Uterus (tissue), 4 donors: ENCODE results near the gene SLC6A6. TPM values are rescaled to one million over a fixed set of nuclear protein-coding genes. Genes with fewer than 3 reads are reported as not detected.

Source experiments
- DNase-seq, 2 donors: peaks; one replicate each; pipeline ENCODE4 v3.0.0-alpha.2; 2019 to 2020
- H3K27ac ChIP-seq, 2 donors: fragments of 200-600 bp; sonication (generic); 1 replicate in 1 of 2; 2 replicates in 1 of 2; pipeline ENCODE4 v1.5.1; 2016 to 2018
- H3K27me3 ChIP-seq, 2 donors: fragments of 200-600 bp; sonication (generic); one replicate each; pipeline ENCODE4 v1.5.1; 2018 to 2019; ENCODE audit warnings: control low read depth in 1 of 2
- H3K36me3 ChIP-seq, 2 donors: fragments of 200-600 bp; sonication (generic); one replicate each; pipeline ENCODE4 v1.5.1; 2019; ENCODE audit warnings: control low read depth in 1 of 2
- H3K4me1 ChIP-seq, 2 donors: fragments of 200-600 bp; sonication (generic); one replicate each; pipeline ENCODE4 v1.5.1; 2018 to 2019; ENCODE audit warnings: control low read depth in 1 of 2
- H3K4me3 ChIP-seq, 2 donors: fragments of 200-600 bp; sonication (generic); 1 replicate in 1 of 2; 2 replicates in 1 of 2; pipeline ENCODE4 v1.5.1; 2018 to 2019; ENCODE audit warnings: mild to moderate bottlenecking in 1 of 2
- H3K9me3 ChIP-seq, 2 donors: fragments of 200-600 bp; sonication (generic); one replicate each; pipeline ENCODE4 v1.5.1; 2019; ENCODE audit warnings: control low read depth in 1 of 2
- CTCF ChIP-seq, 4 experiments: fragments of 200-600 bp in 2 of 4; fragments of 450-650 bp in 2 of 4; sonication (generic) in 2 of 4; IDR thresholded peaks; one replicate each; pipeline ENCODE4 v1.5.1; 2016 to 2019; ENCODE audit warnings: antibody characterized with exemption in 4 of 4, mild to moderate bottlenecking in 2 of 4, moderate library complexity in 1 of 4
- POLR2A ChIP-seq, 2 donors: fragments of 450-650 bp; IDR thresholded peaks; one replicate each; pipeline ENCODE4 v1.6.1; 2016; ENCODE audit warnings: antibody characterized with exemption in 2 of 2, mild to moderate bottlenecking in 1 of 2, moderate library complexity in 1 of 2
- intact Hi-C: fragments of 100-400 bp; cut with DNase I; formaldehyde crosslinking; loops from one replicate; pipeline ENCODE4 v1.15.1; 2023; ENCODE audit warnings: low total_unique reads
- total RNA-seq, 4 donors: library from RNA; depleted of rRNA in 3 of 4; stranded (reverse); fragments of >200 nt in 3 of 4; gene quantifications; one replicate each; pipeline versions ENCODE4 v1.1.0 to v1.2.4, GENCODE V29; 2014 to 2023
- donor health status: DM: yes; HTN: yes; CAD: no.

The SLC6A6 gene
- total RNA-seq, 4 donors from 2014 or later: 15.9 to 37.5 (median 18.0) TPM

- no peak overlapping the region for H3K4me3 ChIP-seq
- no peaks in the 10 kb centered on the region for H3K36me3 ChIP-seq
- intact Hi-C loops: no loop called here
- no peaks in the 10 kb centered on the region for H3K27me3 ChIP-seq
- TF ChIP-seq POLR2A (IDR thresholded peaks at IDR 0.05) (no peak), CTCF (IDR thresholded peaks at IDR 0.05) (no peak)
- no peak overlapping the region for H3K27ac ChIP-seq
- DNase-seq: peak in 1 of 2 donors; percentile 6
- no peaks in the 10 kb centered on the region for H3K9me3 ChIP-seq
- H3K4me1 ChIP-seq: no peaks in the 10 kb centered on the region
These were observed 114.4 kb downstream of the SLC6A6 start for GRCh38 chr3:14516738-14517345.

- intact Hi-C loops: no loop called here
- no peaks in the 10 kb centered on the region for H3K9me3 ChIP-seq
- H3K4me3 ChIP-seq: no peak overlapping the region
- DNase-seq: peak in 1 of 2 donors; percentile 11
- H3K4me1 ChIP-seq: no peaks in the 10 kb centered on the region
- no peaks in the 10 kb centered on the region for H3K36me3 ChIP-seq
- TF ChIP-seq POLR2A (IDR thresholded peaks at IDR 0.05) (no peak), CTCF (IDR thresholded peaks at IDR 0.05) (no peak)
- H3K27me3 ChIP-seq: no peaks in the 10 kb centered on the region
- H3K27ac ChIP-seq: no peak overlapping the region
These were observed 115.4 kb downstream of the SLC6A6 start for GRCh38 chr3:14517601-14518431.

- H3K36me3 ChIP-seq: no peaks in the 10 kb centered on the region
- TF ChIP-seq POLR2A (IDR thresholded peaks at IDR 0.05): no peak
- no peak for TF ChIP-seq CTCF (IDR thresholded peaks at IDR 0.05)
- no peak overlapping the region for H3K4me3 ChIP-seq
- no peaks in the 10 kb centered on the region for H3K27me3 ChIP-seq
- intact Hi-C loops: no loop called here
- H3K27ac ChIP-seq: no peak overlapping the region
- H3K4me1 ChIP-seq: no peaks in the 10 kb centered on the region
- no peaks in the 10 kb centered on the region for H3K9me3 ChIP-seq
- DNase-seq: peak in 1 of 2 donors; percentile 10
These were observed 116.0 kb downstream of the SLC6A6 start for GRCh38 chr3:14518432-14518802.

- no peaks in the 10 kb centered on the region for H3K4me1 ChIP-seq
- intact Hi-C loops: no loop called here
- no peak overlapping the region for H3K27ac ChIP-seq
- no peaks in the 10 kb centered on the region for H3K27me3 ChIP-seq
- H3K4me3 ChIP-seq: no peak overlapping the region
- no peak for DNase-seq
- H3K36me3 ChIP-seq: no peaks in the 10 kb centered on the region
- no peak for TF ChIP-seq CTCF (IDR thresholded peaks at IDR 0.05)
- TF ChIP-seq POLR2A (IDR thresholded peaks at IDR 0.05): no peak
- no peaks in the 10 kb centered on the region for H3K9me3 ChIP-seq
These were observed 116.5 kb downstream of the SLC6A6 start for GRCh38 chr3:14518893-14519292.

- DNase-seq: no peak
- Histone ChIP-seq H3K36me3 (no peaks in the 10 kb centered on the region), H3K9me3 (no peaks in the 10 kb centered on the region), H3K27me3 (no peaks in the 10 kb centered on the region), H3K4me1 (no peaks in the 10 kb centered on the region), H3K4me3 (no peak overlapping the region), H3K27ac (no peak overlapping the region)
- intact Hi-C loops: no loop called here
- TF ChIP-seq POLR2A (IDR thresholded peaks at IDR 0.05) (no peak), CTCF (IDR thresholded peaks at IDR 0.05) (no peak)
These were observed 117.0 kb downstream of the SLC6A6 start for GRCh38 chr3:14519406-14519805.
